HL-60 (cell line): ENCODE data around the gene SRP54.

Source experiments
- DNase-seq, 2 experiments: peaks; one replicate each; pipeline ENCODE4 v3.0.0-alpha.2; 2010 to 2020; ENCODE audit warnings: low read depth in 1 of 2, low spot score in 1 of 2
- H3K27ac ChIP-seq: fragments of 250-450 bp; sonication (Bioruptor Pico); replicated peaks from 2 replicates; pipeline ENCODE4 v1.5.1; 2020; ENCODE audit warnings: mild to moderate bottlenecking, moderate library complexity
- H3K27me3 ChIP-seq: fragments of 250-450 bp; sonication (Bioruptor Pico); 2 replicates; pipeline ENCODE4 v1.5.1; 2021; ENCODE audit warnings: mild to moderate bottlenecking, moderate library complexity; ENCODE audit not compliant: insufficient read depth, poor library complexity, severe bottlenecking
- H3K4me3 ChIP-seq: replicated peaks from 2 replicates; pipeline ENCODE4 v1.5.1; 2011; ENCODE audit warnings: mild to moderate bottlenecking, control low read depth, low read length; ENCODE audit not compliant: insufficient read depth
- GABPA ChIP-seq: IDR thresholded peaks from 2 replicates; pipeline ENCODE4 v1.6.1; 2012; ENCODE audit warnings: low read depth
- POLR2AphosphoS5 ChIP-seq: IDR thresholded peaks from 2 replicates; pipeline ENCODE4 v1.6.1; 2012; ENCODE audit warnings: low read depth
- SPI1 ChIP-seq: IDR thresholded peaks from 2 replicates; pipeline ENCODE4 v1.6.1; 2012; ENCODE audit warnings: low read depth, mild to moderate bottlenecking, borderline replicate concordance
- TF ChIP-seq, protein P1 (sequence below): IDR thresholded peaks from one replicate; pipeline ENCODE4 v1.5.1; 2011; ENCODE audit warnings: low read length, control low read depth, inconsistent platforms; ENCODE audit not compliant: insufficient read depth
- TF ChIP-seq, protein P2 (sequence below): IDR thresholded peaks from 2 replicates; pipeline ENCODE4 v1.6.1; 2012; ENCODE audit warnings: low read depth; ENCODE audit not compliant: insufficient replicate concordance

SRP54 gene

DNA sequence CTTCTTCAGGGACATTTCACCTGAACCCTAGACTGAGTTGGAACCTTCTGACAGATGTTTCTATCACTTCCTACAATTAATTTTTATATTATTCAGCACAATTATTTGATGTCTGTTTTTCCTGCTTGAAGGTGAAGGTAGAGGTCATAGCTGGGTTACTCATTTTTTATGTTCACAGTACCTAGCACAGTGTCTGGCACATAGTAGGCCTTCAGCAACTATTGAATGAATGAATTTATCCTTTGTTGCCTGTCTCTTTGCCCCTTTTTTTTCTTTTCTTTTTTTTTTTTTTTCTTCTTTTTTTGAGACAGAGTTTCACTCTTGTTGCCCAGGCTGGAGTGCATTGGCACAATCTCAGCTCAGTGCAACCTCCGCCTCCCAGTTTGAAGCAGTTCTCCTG is 33.8 kb downstream of the SRP54 start:
- H3K27ac ChIP-seq: no peak overlapping the region

DNA sequence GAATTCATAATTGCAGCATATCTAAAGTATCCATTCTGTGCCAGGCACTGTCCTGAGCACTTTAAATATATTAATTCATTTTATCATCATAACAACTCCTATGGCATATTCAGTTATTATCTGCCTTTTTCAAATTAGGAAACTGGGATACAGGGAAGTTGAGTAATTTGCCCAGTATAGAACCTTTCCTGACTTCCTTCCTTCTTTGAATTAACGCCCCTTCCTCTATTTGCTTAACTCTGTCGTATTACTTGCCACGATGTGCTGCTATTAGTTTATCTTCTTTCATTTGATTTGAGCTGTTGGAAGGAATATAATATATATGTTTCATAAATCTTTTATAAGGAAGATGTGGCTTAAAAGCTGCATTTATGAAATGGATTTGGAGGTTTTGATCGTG is 37.9 kb downstream of the SRP54 start:
- no peak overlapping the region for H3K27ac ChIP-seq
- no peak for DNase-seq
- no peak overlapping the region for H3K4me3 ChIP-seq
- TF ChIP-seq SPI1: peak; percentile 70
- no peak for TF ChIP-seq POLR2AphosphoS5
- H3K27me3 ChIP-seq: no peaks in the 10 kb centered on the region

More for the DNA sequence above, 33.8 kb downstream of the SRP54 start:
- DNase-seq: no peak
- Histone ChIP-seq H3K27me3 (no peaks in the 10 kb centered on the region), H3K4me3 (no peak overlapping the region)
- TF ChIP-seq, protein P1, sequence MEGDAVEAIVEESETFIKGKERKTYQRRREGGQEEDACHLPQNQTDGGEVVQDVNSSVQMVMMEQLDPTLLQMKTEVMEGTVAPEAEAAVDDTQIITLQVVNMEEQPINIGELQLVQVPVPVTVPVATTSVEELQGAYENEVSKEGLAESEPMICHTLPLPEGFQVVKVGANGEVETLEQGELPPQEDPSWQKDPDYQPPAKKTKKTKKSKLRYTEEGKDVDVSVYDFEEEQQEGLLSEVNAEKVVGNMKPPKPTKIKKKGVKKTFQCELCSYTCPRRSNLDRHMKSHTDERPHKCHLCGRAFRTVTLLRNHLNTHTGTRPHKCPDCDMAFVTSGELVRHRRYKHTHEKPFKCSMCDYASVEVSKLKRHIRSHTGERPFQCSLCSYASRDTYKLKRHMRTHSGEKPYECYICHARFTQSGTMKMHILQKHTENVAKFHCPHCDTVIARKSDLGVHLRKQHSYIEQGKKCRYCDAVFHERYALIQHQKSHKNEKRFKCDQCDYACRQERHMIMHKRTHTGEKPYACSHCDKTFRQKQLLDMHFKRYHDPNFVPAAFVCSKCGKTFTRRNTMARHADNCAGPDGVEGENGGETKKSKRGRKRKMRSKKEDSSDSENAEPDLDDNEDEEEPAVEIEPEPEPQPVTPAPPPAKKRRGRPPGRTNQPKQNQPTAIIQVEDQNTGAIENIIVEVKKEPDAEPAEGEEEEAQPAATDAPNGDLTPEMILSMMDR: no peak
- TF ChIP-seq SPI1 (no peak), POLR2AphosphoS5 (no peak), GABPA (no peak)
- TF ChIP-seq, protein P2, sequence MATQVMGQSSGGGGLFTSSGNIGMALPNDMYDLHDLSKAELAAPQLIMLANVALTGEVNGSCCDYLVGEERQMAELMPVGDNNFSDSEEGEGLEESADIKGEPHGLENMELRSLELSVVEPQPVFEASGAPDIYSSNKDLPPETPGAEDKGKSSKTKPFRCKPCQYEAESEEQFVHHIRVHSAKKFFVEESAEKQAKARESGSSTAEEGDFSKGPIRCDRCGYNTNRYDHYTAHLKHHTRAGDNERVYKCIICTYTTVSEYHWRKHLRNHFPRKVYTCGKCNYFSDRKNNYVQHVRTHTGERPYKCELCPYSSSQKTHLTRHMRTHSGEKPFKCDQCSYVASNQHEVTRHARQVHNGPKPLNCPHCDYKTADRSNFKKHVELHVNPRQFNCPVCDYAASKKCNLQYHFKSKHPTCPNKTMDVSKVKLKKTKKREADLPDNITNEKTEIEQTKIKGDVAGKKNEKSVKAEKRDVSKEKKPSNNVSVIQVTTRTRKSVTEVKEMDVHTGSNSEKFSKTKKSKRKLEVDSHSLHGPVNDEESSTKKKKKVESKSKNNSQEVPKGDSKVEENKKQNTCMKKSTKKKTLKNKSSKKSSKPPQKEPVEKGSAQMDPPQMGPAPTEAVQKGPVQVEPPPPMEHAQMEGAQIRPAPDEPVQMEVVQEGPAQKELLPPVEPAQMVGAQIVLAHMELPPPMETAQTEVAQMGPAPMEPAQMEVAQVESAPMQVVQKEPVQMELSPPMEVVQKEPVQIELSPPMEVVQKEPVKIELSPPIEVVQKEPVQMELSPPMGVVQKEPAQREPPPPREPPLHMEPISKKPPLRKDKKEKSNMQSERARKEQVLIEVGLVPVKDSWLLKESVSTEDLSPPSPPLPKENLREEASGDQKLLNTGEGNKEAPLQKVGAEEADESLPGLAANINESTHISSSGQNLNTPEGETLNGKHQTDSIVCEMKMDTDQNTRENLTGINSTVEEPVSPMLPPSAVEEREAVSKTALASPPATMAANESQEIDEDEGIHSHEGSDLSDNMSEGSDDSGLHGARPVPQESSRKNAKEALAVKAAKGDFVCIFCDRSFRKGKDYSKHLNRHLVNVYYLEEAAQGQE: no peak

DNA sequence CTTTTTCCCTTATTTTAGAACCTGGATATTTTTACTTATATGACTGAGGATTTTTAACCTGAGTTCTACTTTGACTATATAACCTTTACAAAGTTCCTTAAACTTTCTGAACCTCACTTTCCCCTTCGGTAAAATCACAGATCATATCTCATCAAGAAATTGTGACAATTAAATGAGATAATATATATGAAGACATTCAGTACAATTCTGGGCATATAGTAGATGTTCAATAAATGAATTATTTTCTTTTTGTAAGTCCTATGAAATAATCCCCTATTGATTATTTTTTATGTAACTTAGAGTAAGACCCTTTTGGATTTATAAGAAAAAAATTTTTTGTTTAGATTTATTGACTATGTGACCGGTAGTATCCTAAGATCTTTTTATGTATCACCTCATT is 45.6 kb downstream of the SRP54 start:
- Histone ChIP-seq H3K27ac (no peak overlapping the region), H3K4me3 (no peak overlapping the region), H3K27me3 (no peaks in the 10 kb centered on the region)
- no peak for DNase-seq
- TF ChIP-seq, protein P1: no peak
- TF ChIP-seq POLR2AphosphoS5 (no peak), GABPA (no peak), SPI1 (no peak)
- TF ChIP-seq, protein P2: no peak

DNA sequence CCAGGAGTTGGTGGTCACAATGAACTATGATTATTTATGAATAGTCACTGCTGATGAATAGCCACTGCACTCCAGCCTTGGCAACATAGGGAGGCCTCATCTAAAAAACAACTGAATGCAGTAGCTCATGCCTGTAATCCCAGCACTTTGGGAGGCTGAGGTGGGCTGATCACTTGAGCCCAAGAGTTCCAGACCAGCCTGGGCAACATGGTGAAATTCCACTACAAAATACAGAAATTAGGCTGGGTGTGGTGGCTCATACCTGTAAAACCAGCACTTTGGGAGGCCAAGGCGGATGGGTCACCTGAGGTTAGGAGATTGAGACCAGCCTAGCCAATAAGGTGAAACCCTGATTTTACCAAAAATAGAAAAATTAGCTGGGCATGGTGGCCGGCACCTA is 49.8 kb downstream of the SRP54 start:
- no peaks in the 10 kb centered on the region for H3K27me3 ChIP-seq
- no peak overlapping the region for H3K4me3 ChIP-seq
- DNase-seq: no peak
- TF ChIP-seq POLR2AphosphoS5 (no peak), SPI1 (no peak), GABPA (no peak)
- TF ChIP-seq, protein P1: no peak
- TF ChIP-seq, protein P2: no peak
- H3K27ac ChIP-seq: no peak overlapping the region
